GM12878 (cell line): Measurements from ENCODE around the gene SNX13. TPM values are rescaled to one million over a fixed set of nuclear protein-coding genes. Genes with fewer than 3 reads are reported as not detected.

Experiments
- ATAC-seq: fragments of 200-7000 bp; cut with Tn5 transposase; 3 replicates; pipeline ENCODE4 v1.9.1; 2020; ENCODE audit warnings: mild to moderate bottlenecking, moderate library complexity
- BruUV-seq: library from RNA; stranded (reverse); fragments of 400-500 nt; replicated peaks from 2 replicates; lab custom pipeline; 2021; lab: Mats Ljungman, UMichigan
- CTCF ChIA-PET: fragments of 300-600 bp; sonication (Branson Sonifier 250); formaldehyde crosslinking; extraction: SDS; loops from one replicate; lab custom pipeline; 2021; ENCODE audit warnings: inconsistent platforms; lab: Yijun Ruan, JAX
- POLR2A ChIA-PET: fragments of 350-600 bp; formaldehyde crosslinking; extraction: SDS; loops from one replicate; lab custom pipeline; 2021; ENCODE audit warnings: inconsistent platforms; lab: Charles Lee
- RAD21 ChIA-PET: fragments of 300-600 bp; sonication (Branson Sonifier 250); formaldehyde crosslinking; loops from one replicate; lab custom pipeline; 2023; ENCODE audit warnings: antibody characterized with exemption; ENCODE audit not compliant: unreplicated experiment; lab: Charles Lee
- SMC1A ChIA-PET: fragments of 300-600 bp; sonication (Branson Sonifier 250); formaldehyde crosslinking; loops from one replicate; lab custom pipeline; 2023; ENCODE audit not compliant: unreplicated experiment, uncharacterized antibody; lab: Charles Lee
- DNase-seq: peaks from one replicate; pipeline ENCODE4 v3.0.0-alpha.2; 2011; ENCODE audit warnings: low read depth, low spot score
- FAIRE-seq: peaks from 3 replicates; lab custom pipeline; 2011; peaks lifted over from hg19 to GRCh38; lab: Jason Lieb, UNC
- H2AFZ ChIP-seq: 2 replicates; pipeline ENCODE4 v1.6.0; 2011; ENCODE audit warnings: low read depth, low read length, control low read depth; ENCODE audit not compliant: control insufficient read depth
- H3K27ac ChIP-seq: 2 replicates; pipeline ENCODE4 v1.5.1; 2011; ENCODE audit warnings: control low read depth; ENCODE audit not compliant: control insufficient read depth, insufficient read depth
- H3K27me3 ChIP-seq, 2 experiments: replicated peaks in 1 of 2; 2 replicates each; pipeline versions ENCODE4 v1.6.0 to v1.6.1; 2011; ENCODE audit warnings: low read length in 1 of 2; ENCODE audit not compliant: control insufficient read depth in 2 of 2, insufficient read depth in 2 of 2
- H3K36me3 ChIP-seq, 2 experiments: 2 replicates each; pipeline ENCODE4 v1.5.1; 2011; ENCODE audit warnings: low read length in 1 of 2; ENCODE audit not compliant: control insufficient read depth in 2 of 2, insufficient read depth in 2 of 2
- H3K4me1 ChIP-seq: 2 replicates; pipeline ENCODE4 v1.6.1; 2011; ENCODE audit warnings: mild to moderate bottlenecking, low read length, moderate library complexity, mixed read lengths; ENCODE audit not compliant: control insufficient read depth, insufficient read depth
- H3K4me2 ChIP-seq: 2 replicates; pipeline ENCODE4 v1.6.0; 2011; ENCODE audit warnings: control low read depth; ENCODE audit not compliant: control insufficient read depth, insufficient read depth
- H3K4me3 ChIP-seq: fragments of 200-600 bp; sonication (generic); 2 replicates; pipeline ENCODE4 v1.5.1; 2016
- H3K79me2 ChIP-seq: 2 replicates; pipeline ENCODE4 v1.6.0; 2011; ENCODE audit warnings: low read length; ENCODE audit not compliant: control insufficient read depth, insufficient read depth
- H3K9ac ChIP-seq: 2 replicates; pipeline ENCODE4 v1.8.0; 2011; ENCODE audit warnings: low read length, control low read depth, mixed read lengths; ENCODE audit not compliant: control insufficient read depth, insufficient read depth
- H3K9me3 ChIP-seq: replicated peaks from 3 replicates; pipeline ENCODE4 v1.5.1; 2011; ENCODE audit warnings: mild to moderate bottlenecking, low read length; ENCODE audit not compliant: control insufficient read depth, insufficient read depth
- H4K20me1 ChIP-seq: 2 replicates; pipeline ENCODE4 v1.6.0; 2011; ENCODE audit not compliant: control insufficient read depth, insufficient read depth
- CHD1 ChIP-seq: IDR thresholded peaks from 2 replicates; pipeline ENCODE4 v1.6.1; 2012; ENCODE audit warnings: low read depth, low read length, improper control_type of control experiment
- CHD2 ChIP-seq: IDR thresholded peaks from 2 replicates; pipeline ENCODE4 v1.6.1; 2011; ENCODE audit warnings: low read depth, low read length, improper control_type of control experiment, borderline replicate concordance
- JUNB ChIP-seq: IDR thresholded peaks from 2 replicates; pipeline ENCODE4 v1.6.1; 2016; ENCODE audit warnings: antibody characterized with exemption, mild to moderate bottlenecking
- POLR2AphosphoS5 ChIP-seq: IDR thresholded peaks from 2 replicates; pipeline ENCODE4 v1.6.1; 2011; ENCODE audit warnings: mild to moderate bottlenecking, low read length, inconsistent platforms
- RCOR1 ChIP-seq: conservative IDR thresholded peaks from 2 replicates; pipeline ENCODE4 v1.6.1; 2012; ENCODE audit warnings: low read depth, low read length, improper control_type of control experiment
- WGBS: methylation state at CpG from one replicate; pipeline ENCODE4 v1.1.6; 2016; ENCODE audit warnings: low lambda C conversion rate; ENCODE audit not compliant: insufficient replicate concordance, insufficient coverage; ENCODE audit errors: missing lambda C conversion rate; 5-methylcytosine and 5-hydroxymethylcytosine counted together
- in situ Hi-C: fragments of 300-500 bp; cut with MboI; formaldehyde crosslinking; loops from 9 replicates; pipeline ENCODE4 v1.14.3; 2018; ENCODE audit warnings: mixed read lengths
- intact Hi-C: fragments of 100-400 bp; cut with micrococcal nuclease; formaldehyde crosslinking; loops from one replicate; pipeline ENCODE4 v1.14.2; 2022; ENCODE audit not compliant: unreplicated experiment
- polyA plus RNA-seq, 11 experiments: library from polyadenylated mRNA; depleted of rRNA in 4 of 11; unstranded in 6 of 11; stranded (reverse) in 5 of 11; fragments of >200 nt; fragmentation: Nextera tagmentation in 4 of 11; fragmentation: Illumina TruSeq in 1 of 11; extraction: Ambion mirVana in 4 of 11; extraction: Trizol in 1 of 11; gene quantifications; 1 replicate in 1 of 11; 2 replicates in 10 of 11; pipeline versions ENCODE4 v1.2.1 to v1.2.3, GENCODE V29; 2011 to 2016; ENCODE audit warnings: inconsistent platforms in 2 of 11, missing spikeins in 2 of 11, low read depth in 1 of 11
- total RNA-seq, 4 experiments: library from RNA; depleted of rRNA in 3 of 4; stranded (reverse); fragments of >200 nt in 3 of 4; fragmentation: Illumina TruSeq in 1 of 4; extraction: Trizol in 1 of 4; gene quantifications; 2 replicates each; pipeline versions ENCODE4 v1.2.1 to v1.2.3, GENCODE V29; 2013 to 2021
- TF ChIP-seq, protein P1 (sequence below): fragments of 450-650 bp; conservative IDR thresholded peaks from 2 replicates; pipeline ENCODE4 v1.6.1; 2017; ENCODE audit warnings: mild to moderate bottlenecking, moderate library complexity

The SNX13 gene
- total and polyA plus RNA-seq, 10 of the 15 experiments (the other 5 are each of a cell fraction or from before 2014, with no cell fraction given), result 2.2 to 17.1 (median 11.9) TPM

DNA sequence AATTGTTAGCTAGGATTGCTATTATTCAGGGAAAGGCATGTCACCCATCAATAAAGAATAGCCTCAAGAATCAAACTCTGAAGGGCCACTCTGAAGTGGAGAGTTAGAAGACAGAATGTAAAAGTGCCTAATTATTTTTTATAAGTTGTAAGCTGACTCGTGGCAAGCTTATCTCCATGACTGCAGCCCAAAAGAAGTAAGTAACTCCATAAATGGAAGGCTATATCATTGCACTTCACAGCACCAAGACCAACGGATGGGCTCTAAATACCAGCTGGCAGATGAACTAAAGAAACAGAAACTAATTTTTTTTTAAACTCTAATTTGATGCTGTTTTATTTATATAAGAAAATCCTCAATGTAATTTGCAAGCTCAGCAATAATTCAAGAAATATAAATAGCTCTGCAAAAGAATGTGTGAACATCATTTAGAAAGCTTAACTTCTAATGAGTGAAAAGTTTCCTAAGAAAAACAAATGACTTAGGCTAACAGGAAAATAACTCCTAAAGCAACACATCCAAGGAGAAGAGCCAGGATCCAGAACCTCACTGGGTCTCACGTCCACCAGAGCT lies 165.5 kb downstream of the SNX13 start:
- ChIA-PET CTCF (interaction anchor here (0.6 to 1.7 kb wide), 5 partner anchors 18 to 218 kb away, joined by 3 to 5 read pairs (median 3); no protein-coding TSS in a partner anchor), RAD21 (interaction anchor here (1.3 kb wide), 1 partner anchor 216 kb away, joined by 5 read pairs; no protein-coding TSS in a partner anchor), SMC1A (interaction anchor here (0.9 to 1.6 kb wide), 7 partner anchors 16 to 217 kb away, joined by 3 to 7 read pairs (median 5); no protein-coding TSS in a partner anchor), POLR2A (no interaction called here)
- ATAC-seq, result no peak
- no peaks in the 10 kb centered on the region for H3K27me3 ChIP-seq
- no peak overlapping the region for H3K4me2 ChIP-seq
- H3K36me3 ChIP-seq, result no peaks in the 10 kb centered on the region
- H3K4me1 ChIP-seq, result 0 out of 2 replicates have a peak, but pooled peaks cover 3% of the 10 kb centered on the region
- no peak overlapping the region for H3K27ac ChIP-seq
- no peak overlapping the region for H3K9ac ChIP-seq
- no peak overlapping the region for H3K4me3 ChIP-seq
- H3K79me2 ChIP-seq, result no peaks in the 10 kb centered on the region
- H2AFZ ChIP-seq, result no peak overlapping the region
- in situ Hi-C loops (loop anchor here (10.0 kb wide), 1 partner anchor 550 kb away; no protein-coding TSS in a partner anchor), intact Hi-C loops (no loop called here)
- no TSS peak for BruUV-seq
- DNase-seq, result no peak
- H3K9me3 ChIP-seq, result no peaks in the 10 kb centered on the region
- 26% methylated on average over 3 of the region's 3 CpGs for WGBS
- H4K20me1 ChIP-seq, result no peaks in the 10 kb centered on the region
- FAIRE-seq, result no peak
- TF ChIP-seq CHD2 (no peak), RCOR1 (no peak), POLR2AphosphoS5 (no peak), CHD1 (no peak)

DNA sequence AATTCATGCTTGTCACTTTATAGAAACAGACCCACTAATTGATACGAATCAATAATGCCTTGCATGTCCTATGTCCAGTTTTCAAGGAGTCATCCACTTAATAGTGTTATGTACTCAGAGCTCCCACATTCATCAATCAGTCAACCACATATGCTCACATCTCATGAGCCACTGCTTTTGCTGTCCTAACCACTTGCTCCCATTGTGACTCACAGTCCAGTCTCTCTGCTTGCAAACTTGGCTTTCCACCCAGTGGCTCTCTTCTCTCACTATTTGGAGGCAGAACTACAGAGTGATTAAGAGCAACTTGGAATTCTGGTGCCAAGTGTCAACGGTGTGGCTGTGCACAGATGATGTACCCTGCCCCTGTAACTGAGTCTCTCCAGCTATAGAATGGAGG lies 166.0 kb downstream of the SNX13 start:
- POLR2A ChIA-PET, result no interaction called here

More for the DNA sequence above, 166.0 kb downstream of the SNX13 start:
- no peaks in the 10 kb centered on the region for H3K36me3 ChIP-seq
- 28% methylated on average over 2 of the region's 2 CpGs for WGBS
- TF ChIP-seq JUNB, result peak; percentile 16; the same call in 1 of the 2 replicates
- TF ChIP-seq, protein P1, sequence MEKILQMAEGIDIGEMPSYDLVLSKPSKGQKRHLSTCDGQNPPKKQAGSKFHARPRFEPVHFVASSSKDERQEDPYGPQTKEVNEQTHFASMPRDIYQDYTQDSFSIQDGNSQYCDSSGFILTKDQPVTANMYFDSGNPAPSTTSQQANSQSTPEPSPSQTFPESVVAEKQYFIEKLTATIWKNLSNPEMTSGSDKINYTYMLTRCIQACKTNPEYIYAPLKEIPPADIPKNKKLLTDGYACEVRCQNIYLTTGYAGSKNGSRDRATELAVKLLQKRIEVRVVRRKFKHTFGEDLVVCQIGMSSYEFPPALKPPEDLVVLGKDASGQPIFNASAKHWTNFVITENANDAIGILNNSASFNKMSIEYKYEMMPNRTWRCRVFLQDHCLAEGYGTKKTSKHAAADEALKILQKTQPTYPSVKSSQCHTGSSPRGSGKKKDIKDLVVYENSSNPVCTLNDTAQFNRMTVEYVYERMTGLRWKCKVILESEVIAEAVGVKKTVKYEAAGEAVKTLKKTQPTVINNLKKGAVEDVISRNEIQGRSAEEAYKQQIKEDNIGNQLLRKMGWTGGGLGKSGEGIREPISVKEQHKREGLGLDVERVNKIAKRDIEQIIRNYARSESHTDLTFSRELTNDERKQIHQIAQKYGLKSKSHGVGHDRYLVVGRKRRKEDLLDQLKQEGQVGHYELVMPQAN, result no peak
- TF ChIP-seq, all 136 proteins: peak for 1
- ATAC-seq (peak; percentile 36), DNase-seq (no peak), FAIRE-seq (no peak)
- Histone ChIP-seq H3K9ac (no peak overlapping the region), H4K20me1 (no peaks in the 10 kb centered on the region), H3K27me3 (no peaks in the 10 kb centered on the region), H3K27ac (no peak overlapping the region), H3K9me3 (no peaks in the 10 kb centered on the region), H3K4me1 (0 out of 2 replicates have a peak, but pooled peaks cover 3% of the 10 kb centered on the region), H3K79me2 (no peaks in the 10 kb centered on the region), H3K4me2 (no peak overlapping the region), H3K4me3 (no peak overlapping the region), H2AFZ (no peak overlapping the region)
- ChIA-PET RAD21 (interaction anchor here (1.1 to 1.3 kb wide), 2 partner anchors 53 to 217 kb away, joined by 3 to 5 read pairs; no protein-coding TSS in a partner anchor), SMC1A (interaction anchor here (1.2 to 1.6 kb wide), 4 partner anchors 19 to 179 kb away, joined by 5 to 7 read pairs (median 6); no protein-coding TSS in a partner anchor), CTCF (interaction anchor here (1.1 to 1.7 kb wide), 3 partner anchors 211 to 217 kb away, joined by 3 read pairs; no protein-coding TSS in a partner anchor)
- in situ Hi-C loops (loop anchor here (10.0 kb wide), 1 partner anchor 551 kb away; no protein-coding TSS in a partner anchor), intact Hi-C loops (no loop called here)
- BruUV-seq, result no TSS peak
